KMS-11 (cell line): ENCODE results near the gene ACTL10.

Experiments
- H2AFZ ChIP-seq: fragments of 200-600 bp; sonication (generic); 2 replicates; pipeline ENCODE4 v1.6.1; 2016; ENCODE audit warnings: antibody characterized with exemption, mixed run types, low read depth
- H3K27ac ChIP-seq: fragments of 200-600 bp; sonication (generic); 2 replicates; pipeline ENCODE4 v1.6.1; 2016; ENCODE audit warnings: mild to moderate bottlenecking, mixed run types
- H3K27me3 ChIP-seq: fragments of 200-600 bp; sonication (generic); 2 replicates; pipeline ENCODE4 v1.6.1; 2017; ENCODE audit warnings: mild to moderate bottlenecking, low read depth, mixed run types, moderate library complexity; ENCODE audit not compliant: insufficient read depth
- H3K36me3 ChIP-seq: fragments of 200-600 bp; sonication (generic); 2 replicates; pipeline ENCODE4 v1.6.1; 2017; ENCODE audit warnings: mild to moderate bottlenecking, mixed run types; ENCODE audit not compliant: insufficient read depth
- H3K4me1 ChIP-seq: fragments of 200-600 bp; sonication (generic); 2 replicates; pipeline ENCODE4 v1.6.1; 2016; ENCODE audit warnings: mild to moderate bottlenecking, low read depth, mixed run types; ENCODE audit not compliant: poor library complexity, severe bottlenecking
- H3K4me2 ChIP-seq: fragments of 200-600 bp; sonication (generic); 2 replicates; pipeline ENCODE4 v1.7.0; 2016; ENCODE audit warnings: mild to moderate bottlenecking, mixed run types
- H3K4me3 ChIP-seq: fragments of 200-600 bp; sonication (generic); IDR thresholded peaks from 2 replicates; pipeline ENCODE4 v1.6.1; 2017; ENCODE audit warnings: low read depth, low read length, mixed read lengths; ENCODE audit not compliant: insufficient read depth
- H3K79me2 ChIP-seq: fragments of 200-600 bp; sonication (generic); 2 replicates; pipeline ENCODE4 v1.6.1; 2016; ENCODE audit warnings: low read depth, mixed run types; ENCODE audit not compliant: insufficient read depth
- H3K9ac ChIP-seq: fragments of 200-600 bp; sonication (generic); 2 replicates; pipeline ENCODE4 v1.6.1; 2016; ENCODE audit warnings: mild to moderate bottlenecking, mixed run types
- H4K20me1 ChIP-seq: fragments of 200-600 bp; sonication (generic); 2 replicates; pipeline ENCODE4 v1.6.1; 2016; ENCODE audit warnings: mild to moderate bottlenecking, mixed run types; ENCODE audit not compliant: insufficient read depth
- CTCF ChIP-seq: fragments of 200-600 bp; sonication (generic); conservative IDR thresholded peaks from 2 replicates; pipeline ENCODE4 v1.6.1; 2017; ENCODE audit warnings: low read depth, mild to moderate bottlenecking, antibody characterized with exemption, low read length, moderate library complexity, mixed read lengths

ACTL10 gene

GRCh38 chr20:33671573-33672288 lies 5.0 kb downstream of the ACTL10 start:
- Histone ChIP-seq H3K4me1 (peaks cover 60% of the 10 kb centered on the region), H3K4me3 (no peak overlapping the region), H3K36me3 (no peaks in the 10 kb centered on the region; the same call in 1 of the 2 replicates), H3K79me2 (peaks cover 35% of the 10 kb centered on the region), H4K20me1 (no peaks in the 10 kb centered on the region), H3K9ac (peak overlapping the region; percentile 84; the same call in 1 of the 2 replicates), H3K27me3 (no peaks in the 10 kb centered on the region), H2AFZ (no peak overlapping the region), H3K27ac (peak overlapping the region; percentile 62; the same call in 1 of the 2 replicates), H3K4me2 (peak overlapping the region; percentile 94)
- TF ChIP-seq CTCF: no peak

- Histone ChIP-seq H3K4me3 (no peak overlapping the region), H3K4me1 (peaks cover 60% of the 10 kb centered on the region), H3K9ac (peak overlapping the region; percentile 84), H3K4me2 (peak overlapping the region; percentile 94), H2AFZ (no peak overlapping the region), H3K79me2 (peaks cover 35% of the 10 kb centered on the region), H4K20me1 (no peaks in the 10 kb centered on the region), H3K27ac (peak overlapping the region; percentile 62; the same call in 1 of the 2 replicates), H3K36me3 (peaks cover 4% of the 10 kb centered on the region; the same call in 1 of the 2 replicates), H3K27me3 (no peaks in the 10 kb centered on the region)
- TF ChIP-seq CTCF: no peak
Measured at GRCh38 chr20:33672426-33673113, 5.8 kb downstream of the ACTL10 start.

- peaks cover 7% of the 10 kb centered on the region; the same call in 1 of the 2 replicates for H3K36me3 ChIP-seq
- peaks cover 35% of the 10 kb centered on the region for H3K79me2 ChIP-seq
- no peak overlapping the region for H3K4me3 ChIP-seq
- H4K20me1 ChIP-seq: no peaks in the 10 kb centered on the region
- H3K9ac ChIP-seq: peak overlapping the region; percentile 84
- no peak for TF ChIP-seq CTCF
- H3K27ac ChIP-seq: peak overlapping the region; percentile 62
- H3K4me2 ChIP-seq: peak overlapping the region; percentile 94
- peaks cover 59% of the 10 kb centered on the region for H3K4me1 ChIP-seq
- H3K27me3 ChIP-seq: no peaks in the 10 kb centered on the region
- no peak overlapping the region for H2AFZ ChIP-seq
Measured at GRCh38 chr20:33673114-33673409, 6.3 kb downstream of the ACTL10 start.

GRCh38 chr20:33673410-33674293 lies 6.9 kb downstream of the ACTL10 start:
- Histone ChIP-seq H3K27me3 (no peaks in the 10 kb centered on the region), H4K20me1 (no peaks in the 10 kb centered on the region), H3K4me1 (peaks cover 54% of the 10 kb centered on the region), H3K4me2 (peak overlapping the region; percentile 94), H2AFZ (no peak overlapping the region), H3K9ac (peak overlapping the region; percentile 84), H3K4me3 (no peak overlapping the region), H3K36me3 (peaks cover 7% of the 10 kb centered on the region; the same call in 1 of the 2 replicates), H3K79me2 (peaks cover 31% of the 10 kb centered on the region), H3K27ac (peak overlapping the region; percentile 62)
- no peak for TF ChIP-seq CTCF
